K562 (cell line): ENCODE results near the gene LAMA1. TPM values are rescaled to one million over a fixed set of nuclear protein-coding genes. Genes with fewer than 3 reads are reported as not detected.

Experiments
- ATAC-seq: fragments of 200-7000 bp; cut with Tn5 transposase; 3 replicates; pipeline ENCODE4 v1.9.1; 2020; ENCODE audit warnings: moderate library complexity
- BruUV-seq: library from RNA; stranded (reverse); fragments of 400-500 nt; replicated peaks from 2 replicates; lab custom pipeline; 2021; lab: Mats Ljungman, UMichigan
- CTCF ChIA-PET: fragments of 300-600 bp; formaldehyde crosslinking; extraction: SDS; loops from one replicate; lab custom pipeline; 2021; ENCODE audit warnings: low intra/inter-chr PET ratio; lab: Yijun Ruan, JAX
- POLR2A ChIA-PET: fragments of 300-600, 350-650 bp; sonication (Branson Sonifier 250); formaldehyde crosslinking; extraction: SDS; loops from one replicate; lab custom pipeline; 2021; ENCODE audit warnings: antibody characterized with exemption, inconsistent platforms; lab: Yijun Ruan, JAX
- DNase-seq, 4 experiments: peaks; one replicate each; pipeline versions ENCODE4 v3.0.0 to v3.0.0-alpha.2; 2011 to 2018; ENCODE audit warnings: low spot score in 3 of 4, mixed read lengths in 3 of 4; ENCODE audit errors: extremely low read depth in 1 of 4
- FAIRE-seq: peaks from 2 replicates; lab custom pipeline; 2011; peaks lifted over from hg19 to GRCh38; lab: Jason Lieb, UNC
- H2AFZ ChIP-seq: 2 replicates; pipeline ENCODE4 v1.6.0; 2011; ENCODE audit warnings: low read depth, low read length, control low read depth, inconsistent platforms
- H3K27ac ChIP-seq: fragments of 200-600 bp; 3 replicates; pipeline ENCODE4 v1.8.0; 2011; ENCODE audit warnings: low read depth, mild to moderate bottlenecking, control low read depth, inconsistent platforms, low read length, moderate library complexity, mixed read lengths; ENCODE audit errors: extremely low read depth
- H3K27me3 ChIP-seq, 2 experiments: fragments of 300-600 bp in 1 of 2; 2 replicates in 1 of 2; 3 replicates in 1 of 2; pipeline versions ENCODE4 v1.6.0 to v1.8.0; 2011; ENCODE audit warnings: inconsistent platforms in 2 of 2, low read length in 2 of 2, mild to moderate bottlenecking in 1 of 2, mixed read lengths in 1 of 2, moderate library complexity in 1 of 2; ENCODE audit not compliant: control insufficient read depth in 2 of 2, insufficient read depth in 2 of 2
- H3K36me3 ChIP-seq: fragments of 300-600 bp; 3 replicates; pipeline ENCODE4 v1.8.0; 2011; ENCODE audit warnings: mild to moderate bottlenecking, low read length, inconsistent platforms; ENCODE audit not compliant: control insufficient read depth, insufficient read depth
- H3K4me1 ChIP-seq, 2 experiments: fragments of 200-600 bp in 1 of 2; replicated peaks in 1 of 2; 2 replicates in 1 of 2; 3 replicates in 1 of 2; pipeline versions ENCODE4 v1.5.1 to v1.8.0; 2011; ENCODE audit warnings: inconsistent platforms in 2 of 2, low read length in 2 of 2, mild to moderate bottlenecking in 1 of 2, mixed read lengths in 1 of 2, moderate library complexity in 1 of 2; ENCODE audit not compliant: control insufficient read depth in 2 of 2, insufficient read depth in 2 of 2
- H3K4me2 ChIP-seq: 2 replicates; pipeline ENCODE4 v1.6.1; 2011; ENCODE audit warnings: low read length, control low read depth, inconsistent platforms, mixed read lengths; ENCODE audit not compliant: insufficient read depth
- H3K4me3 ChIP-seq: fragments of 200-600 bp; sonication (generic), shearing (Covaris generic); 2 replicates; pipeline ENCODE4 v1.5.1; 2016; ENCODE audit warnings: control low read depth, inconsistent platforms
- H3K79me2 ChIP-seq: fragments of 200-600 bp; 3 replicates; pipeline ENCODE4 v1.8.0; 2011; ENCODE audit warnings: low read length, inconsistent platforms; ENCODE audit not compliant: control insufficient read depth, insufficient read depth
- H3K9ac ChIP-seq, 2 experiments: 2 replicates each; pipeline versions ENCODE4 v1.6.0 to v1.6.1; 2011; ENCODE audit warnings: low read depth in 2 of 2, low read length in 2 of 2, control low read depth in 1 of 2, inconsistent platforms in 1 of 2, mild to moderate bottlenecking in 1 of 2, mixed read lengths in 1 of 2; ENCODE audit not compliant: insufficient read depth in 1 of 2
- H3K9me1 ChIP-seq: one replicate; pipeline ENCODE4 v1.6.0; 2011; ENCODE audit warnings: inconsistent platforms, mild to moderate bottlenecking, low read length, moderate library complexity; ENCODE audit not compliant: control insufficient read depth, insufficient read depth
- H3K9me3 ChIP-seq: replicated peaks from 2 replicates; pipeline ENCODE4 v1.5.1; 2011; ENCODE audit warnings: low read depth, low read length, inconsistent platforms; ENCODE audit not compliant: control insufficient read depth, insufficient read depth
- H4K20me1 ChIP-seq: replicated peaks from 2 replicates; pipeline ENCODE4 v1.6.1; 2011; ENCODE audit warnings: low read length, inconsistent platforms, mixed read lengths; ENCODE audit not compliant: control insufficient read depth, insufficient read depth
- DMBX1 ChIP-seq: fragments of 250-450 bp; sonication (Bioruptor Pico); IDR thresholded peaks from 2 replicates; pipeline ENCODE4 v1.8.0; 2022; ENCODE audit warnings: inconsistent platforms, mild to moderate bottlenecking, moderate library complexity, borderline replicate concordance
- MYBL2 ChIP-seq, 2 experiments: fragments of 450-650 bp in 1 of 2; sonication (generic) in 1 of 2; formaldehyde crosslinking in 1 of 2; IDR thresholded peaks; 2 replicates each; pipeline versions ENCODE4 v1.6.1 to v1.8.1; 2017 to 2022; ENCODE audit warnings: borderline replicate concordance in 1 of 2, inconsistent platforms in 1 of 2, low read depth in 1 of 2, mild to moderate bottlenecking in 1 of 2, missing genetic modification reagents in 1 of 2, moderate library complexity in 1 of 2
- ZNF398 ChIP-seq: fragments of 250-450 bp; sonication (Bioruptor Pico); IDR thresholded peaks from 2 replicates; pipeline ENCODE4 v1.8.0; 2021; ENCODE audit warnings: moderate library complexity, mild to moderate bottlenecking, inconsistent platforms
- ZNF584 ChIP-seq: fragments of 200-800 bp; sonication (Bioruptor generic); IDR thresholded peaks from 2 replicates; pipeline ENCODE4 v1.6.1; 2016; ENCODE audit warnings: low read depth, mild to moderate bottlenecking, missing genetic modification characterization, missing compliant biosample characterization
- WGBS: fragments of 100-300 bp; shearing (Covaris generic); methylation state at CpG from one replicate; pipeline ENCODE4 v1.1.6; 2016; ENCODE audit warnings: low coverage, mixed read lengths; ENCODE audit not compliant: insufficient coverage; ENCODE audit errors: missing lambda C conversion rate; 5-methylcytosine and 5-hydroxymethylcytosine counted together
- in situ Hi-C: fragments of 300-500 bp; cut with MboI; formaldehyde crosslinking; loops from 4 replicates; pipeline ENCODE4 v1.15.0; 2018; ENCODE audit warnings: inconsistent platforms, mixed read lengths
- intact Hi-C: fragments of 100-400 bp; cut with micrococcal nuclease; formaldehyde crosslinking; loops from 2 replicates; pipeline ENCODE4 v1.14.2; 2022
- polyA plus RNA-seq, 8 experiments: library from polyadenylated mRNA; depleted of rRNA in 4 of 8; stranded (reverse) in 5 of 8; unstranded in 3 of 8; fragments of >200 nt; fragmentation: Nextera tagmentation in 2 of 8; fragmentation: Illumina TruSeq in 1 of 8; extraction: Ambion mirVana in 2 of 8; extraction: Trizol in 1 of 8; gene quantifications; 2 replicates each; pipeline versions ENCODE4 v1.2.1 to v1.2.3, GENCODE V29; 2011 to 2014; ENCODE audit warnings: inconsistent platforms in 1 of 8, missing spikeins in 1 of 8
- total RNA-seq, 7 experiments: library from RNA; depleted of rRNA in 6 of 7; stranded (reverse); fragments of >200 nt in 6 of 7; fragmentation: Illumina TruSeq in 2 of 7; extraction: Trizol in 2 of 7; gene quantifications; 2 replicates each; pipeline versions ENCODE4 v1.2.1 to v1.2.3, GENCODE V29; 2011 to 2021; ENCODE audit warnings: low replicate concordance in 1 of 7

The LAMA1 gene
- total and polyA plus RNA-seq, 9 of the 15 experiments (the other 6 are each of a cell fraction or from before 2014, with no cell fraction given): 0.04 TPM; not detected in 8

GRCh38 chr18:7059276-7059675, 58.3 kb downstream of the LAMA1 start:
- H3K9me1 ChIP-seq: no peaks in the 10 kb centered on the region
- no peaks in the 10 kb centered on the region for H4K20me1 ChIP-seq
- peaks cover 5% of the 10 kb centered on the region in 2 experiments; a peak in 1 of 5 replicates for H3K27me3 ChIP-seq
- intact Hi-C loops (no loop called here), in situ Hi-C loops (no loop called here)
- WGBS: 0% methylated on average over 2 of the region's 2 CpGs
- no peak for TF ChIP-seq ZNF584 (CRISPR knock-in tag)
- no peak for TF ChIP-seq MYBL2 (IDR thresholded peaks at IDR 0.05; ENCODE audit: low read depth)
- no peak for TF ChIP-seq MYBL2 (CRISPR knock-in tag; IDR thresholded peaks at IDR 0.05; ENCODE audit: borderline replicate concordance)
- TF ChIP-seq ZNF398 (CRISPR knock-in tag): no peak
- no peak for TF ChIP-seq DMBX1 (CRISPR knock-in tag)
- DNase-seq (no peak), FAIRE-seq (no peak), ATAC-seq (no peak)
- H3K36me3 ChIP-seq: no peaks in the 10 kb centered on the region
- ChIA-PET POLR2A (no interaction called here), CTCF (no interaction called here)
- no peak overlapping the region for H3K4me2 ChIP-seq
- no peak overlapping the region for H3K9ac ChIP-seq
- no peak overlapping the region for H3K4me3 ChIP-seq
- H2AFZ ChIP-seq: no peak overlapping the region
- no peaks in the 10 kb centered on the region for H3K9me3 ChIP-seq
- BruUV-seq: no TSS peak
- no peak overlapping the region for H3K27ac ChIP-seq
- no peaks in the 10 kb centered on the region for H3K79me2 ChIP-seq
- H3K4me1 ChIP-seq: no peaks in the 10 kb centered on the region
